Activated T-helper 1 cell treated with Interleukin-2 at 50 U/mL for 16 hours (primary cell): Measurements from ENCODE around the gene TFPI.

ENCODE experiments used
- DNase-seq: peaks from one replicate; pipeline ENCODE4 v3.0.0-alpha.2; 2020; ENCODE audit warnings: low read depth

The TFPI gene

DNA sequence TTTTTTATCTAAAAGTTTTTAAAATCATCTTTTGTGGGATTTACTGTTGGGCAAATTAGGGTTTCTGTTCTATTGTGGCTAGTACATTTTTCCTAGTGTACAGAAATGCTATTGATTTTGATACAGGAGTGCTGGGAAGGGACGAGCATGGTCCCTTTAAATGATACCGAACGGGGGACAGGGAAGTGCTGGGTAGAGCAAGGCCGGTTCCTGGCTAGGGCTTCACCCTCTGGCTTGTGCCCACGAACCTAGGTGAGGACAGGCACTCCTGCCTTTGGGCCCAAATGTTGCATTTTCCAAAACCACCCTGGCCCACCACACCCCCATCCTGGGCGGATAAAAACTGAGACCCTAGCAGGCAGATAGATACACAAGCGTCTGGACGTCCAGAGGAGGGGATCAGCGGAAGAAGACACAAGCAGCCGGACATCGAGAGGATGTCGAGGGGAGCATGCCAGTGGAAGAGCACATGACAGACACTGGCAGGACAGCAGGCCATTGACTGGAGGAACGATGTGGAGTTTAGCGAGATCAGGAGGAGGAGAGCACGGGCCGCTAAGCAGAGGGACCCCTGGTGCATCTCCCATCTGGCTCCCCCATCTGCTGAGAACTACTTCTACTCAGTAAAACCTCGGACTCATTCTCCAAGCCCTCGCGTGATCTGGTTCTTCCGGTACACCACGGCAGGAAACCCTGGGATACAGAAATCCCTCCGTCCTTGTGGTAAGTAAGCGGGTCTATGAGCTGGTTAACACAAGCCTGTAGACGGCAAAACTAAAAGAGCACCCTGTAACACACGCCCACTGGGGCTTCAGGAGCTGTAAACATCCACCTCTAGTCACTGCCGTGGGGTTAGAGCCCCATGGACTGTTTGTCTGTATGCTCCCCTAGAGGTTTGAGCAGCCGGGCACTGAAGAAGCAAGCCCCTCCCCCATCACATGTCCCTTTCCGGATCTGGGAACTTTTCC, 92.7 kb downstream of the TFPI start:
- DNase-seq = no peak

GRCh38 chr2:187459256-187459655, 95.0 kb downstream of the TFPI start:
- no peak for DNase-seq

DNA sequence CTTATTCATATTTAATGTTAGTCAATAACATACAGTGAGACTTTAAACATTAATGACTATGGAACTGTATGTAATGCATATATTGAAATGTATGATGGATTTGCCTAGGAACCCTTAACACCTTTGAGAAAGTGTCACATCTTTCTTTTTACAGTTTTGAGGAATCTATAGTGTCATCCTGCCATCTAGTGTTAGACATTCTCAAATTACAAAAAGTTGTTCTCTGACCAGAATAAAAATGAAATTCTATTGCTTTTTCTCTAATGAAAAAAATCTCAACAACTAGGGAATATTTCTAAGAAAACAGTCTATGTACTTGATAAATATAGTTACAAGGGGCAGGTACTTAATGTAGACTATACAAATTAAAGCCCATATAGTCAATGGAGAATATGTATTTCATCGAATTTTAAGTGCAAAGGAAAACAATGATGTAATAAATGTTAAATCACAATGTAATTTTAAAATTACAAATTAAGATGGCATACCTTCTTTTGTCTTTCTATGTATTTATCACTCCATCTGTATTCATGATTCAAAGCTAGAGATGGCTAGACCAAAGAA, 101.1 kb downstream of the TFPI start:
- no peak for DNase-seq

DNA sequence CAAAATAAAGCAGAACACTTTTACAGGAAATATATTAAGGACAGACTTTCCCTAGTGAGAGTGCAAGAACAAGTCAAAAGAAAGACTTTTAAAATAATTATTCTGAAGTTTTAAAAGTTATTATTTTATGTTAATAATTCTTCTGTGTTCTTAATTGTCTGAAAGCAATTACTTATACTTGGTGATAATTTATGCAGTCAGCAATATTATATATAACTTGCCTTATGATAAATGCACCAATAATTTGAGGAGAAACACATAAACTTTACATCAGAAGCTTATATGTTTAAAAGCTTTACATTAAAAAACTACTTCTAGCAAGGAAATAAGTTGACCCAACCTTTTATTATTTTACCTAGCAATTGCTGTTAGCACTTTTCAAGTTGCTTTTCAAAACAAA, 102.7 kb downstream of the TFPI start:
- no peak for DNase-seq

GRCh38 chr2:187447336-187447735, 106.9 kb downstream of the TFPI start:
- no peak for DNase-seq

GRCh38 chr2:187446711-187447110, 107.5 kb downstream of the TFPI start:
- DNase-seq = no peak

DNA sequence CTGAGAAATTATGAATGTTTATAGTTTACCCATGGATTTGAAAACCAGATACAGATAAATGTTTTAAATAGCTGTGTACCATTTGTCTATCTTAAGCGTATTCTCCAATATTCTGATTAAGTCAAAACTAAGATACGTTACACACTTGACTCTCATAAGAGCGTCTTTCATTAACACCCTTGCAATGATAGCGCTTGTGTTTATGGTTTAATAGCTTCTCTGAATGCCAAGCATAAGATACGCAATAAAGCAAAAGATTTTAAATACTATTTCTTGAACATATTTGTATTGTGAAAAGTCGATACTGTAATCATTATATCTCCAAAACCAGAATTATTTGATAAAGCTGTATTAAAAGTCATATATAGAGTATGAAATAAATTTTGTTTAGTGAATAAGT, 109.2 kb downstream of the TFPI start:
- no peak for DNase-seq

- DNase-seq = no peak
Measured at GRCh38 chr2:187442778-187443177, 111.5 kb downstream of the TFPI start.

DNA sequence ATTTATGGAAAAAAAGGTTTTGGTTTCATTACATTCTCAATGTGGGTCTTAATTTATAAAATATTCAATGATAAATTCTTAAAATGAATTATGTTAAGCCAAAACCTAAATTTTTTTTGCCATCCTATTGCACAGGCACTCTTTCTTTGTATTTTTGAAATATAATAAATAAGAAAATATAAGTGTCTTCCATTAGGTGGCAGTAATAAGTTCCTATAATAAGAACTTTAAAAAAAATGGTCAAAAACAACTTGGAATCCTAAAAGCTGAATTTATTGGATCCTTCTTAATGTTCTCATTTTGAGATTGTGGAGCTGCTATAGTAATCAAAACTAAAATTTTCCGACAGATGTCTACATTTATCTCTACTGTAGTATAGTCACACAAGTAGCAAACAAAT, 111.9 kb downstream of the TFPI start:
- no peak for DNase-seq

DNA sequence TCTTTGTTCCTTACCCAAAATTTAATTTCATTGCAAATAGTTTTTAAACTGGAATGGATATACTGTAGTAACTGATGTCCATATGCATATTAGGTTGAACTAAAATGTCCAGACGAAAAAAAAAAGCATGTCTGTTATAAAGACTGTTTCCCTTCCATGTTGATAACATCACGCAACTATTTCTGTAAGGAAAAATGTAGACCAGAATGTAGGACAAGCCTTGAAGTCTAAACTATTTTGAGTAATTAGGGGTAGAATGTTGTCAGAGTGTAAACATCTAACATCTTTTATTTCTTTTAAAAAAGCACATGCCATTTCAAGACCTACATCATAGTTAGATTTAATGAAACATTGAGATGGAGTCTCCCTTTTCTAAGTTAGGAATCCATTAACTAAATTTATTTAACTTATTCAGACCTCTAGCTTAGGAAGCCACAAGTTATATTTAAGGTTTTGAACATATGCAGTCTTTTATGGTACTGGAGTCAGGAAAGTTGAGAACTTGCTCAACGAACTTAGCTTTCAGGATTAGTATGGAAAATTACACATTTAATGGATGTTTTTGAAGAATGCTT, 114.0 kb downstream of the TFPI start:
- DNase-seq = no peak

DNA sequence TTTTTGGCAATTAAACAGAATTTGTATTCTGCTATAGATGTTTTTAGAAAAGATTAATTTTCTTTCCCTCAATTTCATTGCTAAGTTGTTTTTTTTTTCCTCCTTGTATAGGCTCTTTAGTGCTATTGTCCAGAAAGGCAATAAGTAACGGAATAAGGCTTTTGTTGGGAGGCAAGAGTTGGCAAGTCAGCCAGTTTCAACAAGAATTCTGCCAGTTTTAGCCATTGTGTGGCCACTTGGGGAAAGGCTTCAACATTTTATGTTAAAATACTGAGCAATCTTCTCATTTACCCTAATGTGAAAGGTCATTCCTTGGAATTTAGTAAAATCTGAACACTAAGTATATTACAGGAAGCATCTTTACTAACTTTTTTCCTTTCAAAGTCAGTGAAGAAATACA, 115.8 kb downstream of the TFPI start:
- DNase-seq = no peak

DNA sequence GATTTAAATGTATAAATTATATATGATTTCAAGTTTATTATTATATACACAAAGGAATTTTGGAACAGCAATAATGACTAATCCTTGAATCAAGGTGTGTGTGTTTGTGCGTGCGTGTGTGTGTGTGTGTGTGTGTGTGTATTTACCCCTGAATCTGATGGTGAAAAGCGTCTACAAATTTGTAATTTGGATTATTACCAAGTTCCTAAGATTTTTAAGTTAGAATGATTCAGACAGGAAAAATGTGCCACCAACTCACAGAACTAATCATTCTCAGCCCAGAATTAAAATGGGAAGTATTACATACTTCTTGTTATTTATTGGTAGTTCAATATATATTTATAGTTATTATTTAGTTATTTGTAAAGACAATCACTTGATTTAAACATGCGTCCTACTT, 118.5 kb downstream of the TFPI start:
- no peak for DNase-seq

- no peak for DNase-seq
Measured at GRCh38 chr2:187435078-187435477, 119.2 kb downstream of the TFPI start.

- DNase-seq = no peak
Measured at GRCh38 chr2:187434342-187434785, 119.9 kb downstream of the TFPI start.

DNA sequence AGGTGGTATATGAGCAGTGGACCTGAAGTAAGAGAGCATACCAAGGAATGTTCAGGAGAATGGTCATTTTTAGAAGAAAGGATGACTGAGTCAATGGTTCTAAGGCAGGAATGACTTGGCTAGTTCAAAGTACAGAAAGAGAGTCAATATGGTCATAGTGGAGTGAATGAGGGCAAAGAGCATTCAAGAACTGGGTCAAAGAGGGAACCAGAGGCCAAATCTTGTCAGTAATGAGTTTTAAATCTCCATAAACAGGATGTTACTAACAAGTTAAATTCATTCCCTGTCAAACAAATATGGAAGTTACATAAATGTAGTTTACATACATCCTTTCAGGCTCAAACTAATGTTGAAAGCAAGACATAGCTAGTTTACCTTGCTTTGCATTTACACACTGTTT, 122.3 kb downstream of the TFPI start:
- no peak for DNase-seq

- no peak for DNase-seq
Measured at GRCh38 chr2:187429989-187430388, 124.2 kb downstream of the TFPI start.

DNA sequence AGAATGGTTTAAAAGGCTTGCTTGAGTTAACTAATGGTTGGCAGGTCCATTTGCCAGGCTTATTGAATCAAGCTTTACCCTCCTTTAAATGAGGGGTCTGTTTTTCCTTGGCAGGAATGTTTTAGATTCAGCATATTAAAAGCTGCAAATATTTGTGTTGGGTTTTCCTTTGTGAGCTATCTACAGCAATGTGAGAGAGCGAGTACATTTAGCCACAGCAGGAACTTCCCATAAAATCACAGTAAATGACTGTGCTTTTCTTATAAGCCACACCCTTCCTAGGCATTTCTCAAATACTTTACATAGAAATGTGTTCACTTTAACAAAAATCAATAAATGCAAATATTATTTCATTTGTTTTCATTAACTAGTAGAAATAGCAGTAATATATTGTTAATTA, 130.1 kb downstream of the TFPI start:
- DNase-seq = no peak

DNA sequence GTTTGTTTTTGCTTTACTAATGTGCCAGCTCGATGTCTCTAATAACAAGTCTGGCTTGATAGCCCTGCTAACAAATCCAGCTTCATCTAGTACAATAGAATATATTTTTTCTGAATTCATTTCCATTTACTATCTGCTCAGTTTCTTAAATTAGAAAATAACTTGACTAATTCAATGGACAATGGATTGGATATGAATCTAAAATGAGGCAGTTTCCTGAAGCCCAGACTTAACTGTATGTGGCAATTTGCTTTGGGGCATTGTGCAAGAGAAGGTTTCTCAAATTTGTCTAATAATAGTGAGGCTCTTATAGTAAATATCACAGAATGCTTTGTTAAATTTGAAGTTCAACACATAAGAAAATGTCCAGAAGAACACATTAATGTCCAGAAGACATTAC, 132.0 kb downstream of the TFPI start:
- no peak for DNase-seq

DNA sequence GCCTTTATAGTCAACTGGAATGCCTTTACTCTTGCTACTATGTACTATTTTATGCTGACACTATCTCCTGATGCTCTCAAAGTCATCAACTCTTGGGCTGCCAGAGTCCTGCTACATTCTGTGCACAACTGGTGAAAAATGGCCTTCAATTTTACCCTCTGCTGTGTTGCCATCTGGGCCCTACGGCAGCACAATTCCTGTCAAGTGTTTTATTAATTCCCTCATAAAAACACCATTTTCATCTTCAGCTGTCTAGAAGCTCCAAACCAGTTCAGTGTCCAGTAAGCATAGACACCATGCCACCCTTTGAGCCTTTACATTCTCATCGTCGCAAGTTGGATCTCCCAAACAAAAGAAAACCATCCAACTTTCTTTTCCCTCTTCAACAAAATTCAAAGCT, 132.7 kb downstream of the TFPI start:
- DNase-seq = no peak

DNA sequence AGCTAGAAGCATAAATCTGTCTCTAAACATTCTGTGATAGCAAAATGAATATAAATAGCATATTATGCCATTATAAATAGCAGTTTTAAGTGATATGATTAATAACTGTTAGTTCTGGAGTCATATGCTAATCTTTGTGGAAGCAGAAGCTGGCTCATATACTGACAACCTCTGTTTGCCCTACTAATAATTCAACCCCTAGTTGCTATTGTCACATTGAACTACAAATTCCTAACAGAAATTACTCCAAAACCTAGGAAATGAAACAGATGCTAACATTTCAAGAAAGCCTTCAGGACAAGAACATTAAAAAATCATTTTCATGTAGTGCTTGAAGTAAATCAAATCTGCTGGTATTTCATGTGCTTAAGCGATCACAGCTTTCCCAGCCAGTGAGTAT, 134.4 kb downstream of the TFPI start:
- DNase-seq = no peak

GRCh38 chr2:187415449-187415848, 138.8 kb downstream of the TFPI start:
- DNase-seq = no peak
